Heart left ventricle (tissue), 13 donors: ENCODE results near the gene IL24.

Experiments used
- CTCF ChIP-seq, 12 donors: fragments of 200-600 bp; sonication (generic) in 4 of 12; IDR thresholded peaks; one replicate each; pipeline versions ENCODE4 v1.5.0 to v1.8.0; 2018 to 2022; ENCODE audit warnings: antibody characterized with exemption in 12 of 12, mild to moderate bottlenecking in 5 of 12
- POLR2A ChIP-seq, 2 donors: fragments of 450-650 bp; IDR thresholded peaks; one replicate each; pipeline ENCODE4 v1.6.1; 2017; ENCODE audit warnings: antibody characterized with exemption in 2 of 2, mild to moderate bottlenecking in 2 of 2, moderate library complexity in 2 of 2
- donor health status: ischemic (EF 13 %, LVEDD 7.1; RV severe dilation, severe dysfunction).
- donor health status: DM: no; HTN: yes; CAD: no.
- donor health status: DM: no; HTN: no; CAD: no.
- donor health status: ischemic (EF 25% LVEDD 6.9; RV normal size, moderate dysfunction).
- donor health status: ischemic (EF 25% LVEDD 5.7; RV mildly dilated, moderate dysfunction).
- donor health status: ischemic (EF 35%, LVEDD 5.7; RV mildly dilated, moderate dysfunction).
- donor health status: nonischemic (EF 11% LVEDD 7.7; RV severe dilation, severe dysfunction).
- donor health status: DM: yes; HTN: yes; CAD: no.
- donor health status: PGD.
- donor health status: ischemic (EF 29% LVEDD 5.4; RV normal size, mild dysfunction).
- donor health status: nonischemic (EF 23%, LVEDD 6.1; RV moderate dilation, normal function).

DNA sequence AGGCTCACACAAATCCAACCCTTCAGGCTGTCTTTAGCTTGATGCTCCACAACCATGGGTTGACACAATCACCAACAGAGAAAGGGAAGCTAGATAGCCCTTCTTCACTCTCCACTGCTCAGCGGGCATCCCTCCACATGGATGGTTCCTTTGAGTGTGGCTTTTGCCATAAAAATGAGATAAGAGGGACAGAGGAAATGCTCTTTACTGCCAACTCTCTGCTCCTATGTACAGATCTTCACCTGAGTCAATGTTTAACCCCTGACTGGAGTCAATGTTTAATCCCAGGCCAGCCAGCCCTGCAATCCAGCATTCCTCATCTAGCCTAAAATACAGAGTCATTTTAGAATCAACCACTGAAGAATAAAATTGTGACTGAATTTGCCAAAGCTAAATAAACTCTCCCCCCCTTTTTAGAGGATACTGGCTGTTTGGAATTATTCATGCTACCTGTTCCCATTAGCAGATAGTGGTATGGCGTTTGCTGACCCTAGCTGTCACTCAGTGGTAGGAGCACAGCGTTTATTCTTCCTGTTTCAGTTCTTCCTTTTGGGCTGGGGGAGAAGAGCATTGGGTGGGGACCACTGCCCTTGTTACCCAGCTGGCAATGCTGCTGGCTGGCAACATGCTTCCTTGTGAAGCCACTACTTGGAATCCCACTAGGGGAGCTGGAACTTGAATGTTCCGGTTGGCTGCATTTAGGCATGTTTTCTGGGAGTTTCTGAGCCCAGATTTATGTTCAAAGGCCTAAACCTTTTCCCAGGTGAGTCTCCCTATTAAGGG lies 54.3 kb downstream of the IL24 start:
- TF ChIP-seq POLR2A (IDR thresholded peaks at IDR 0.05) (no peak), CTCF (IDR thresholded peaks at IDR 0.05) (no peak)
